GM12892 (cell line): ENCODE measurements around the gene SF3B1.

Source experiments
- POLR2A ChIP-seq: IDR thresholded peaks from 2 replicates; pipeline ENCODE4 v1.6.1; 2011; ENCODE audit warnings: low read depth, low read length, control low read depth
- POLR2AphosphoS5 ChIP-seq: IDR thresholded peaks from 2 replicates; pipeline ENCODE4 v1.6.1; 2011; ENCODE audit warnings: low read depth, low read length, control low read depth
- TAF1 ChIP-seq: IDR thresholded peaks from 2 replicates; pipeline ENCODE4 v1.6.1; 2011; ENCODE audit warnings: low read depth, mild to moderate bottlenecking, control low read depth, low read length, borderline replicate concordance

GRCh38 chr2:197383825-197384224, 51.0 kb downstream of the SF3B1 start:
- no peak for TF ChIP-seq POLR2A
- no peak for TF ChIP-seq POLR2AphosphoS5
- TF ChIP-seq TAF1 = no peak
